Measurements from ENCODE around the gene PLCG2.

Gene PLCG2

DNA sequence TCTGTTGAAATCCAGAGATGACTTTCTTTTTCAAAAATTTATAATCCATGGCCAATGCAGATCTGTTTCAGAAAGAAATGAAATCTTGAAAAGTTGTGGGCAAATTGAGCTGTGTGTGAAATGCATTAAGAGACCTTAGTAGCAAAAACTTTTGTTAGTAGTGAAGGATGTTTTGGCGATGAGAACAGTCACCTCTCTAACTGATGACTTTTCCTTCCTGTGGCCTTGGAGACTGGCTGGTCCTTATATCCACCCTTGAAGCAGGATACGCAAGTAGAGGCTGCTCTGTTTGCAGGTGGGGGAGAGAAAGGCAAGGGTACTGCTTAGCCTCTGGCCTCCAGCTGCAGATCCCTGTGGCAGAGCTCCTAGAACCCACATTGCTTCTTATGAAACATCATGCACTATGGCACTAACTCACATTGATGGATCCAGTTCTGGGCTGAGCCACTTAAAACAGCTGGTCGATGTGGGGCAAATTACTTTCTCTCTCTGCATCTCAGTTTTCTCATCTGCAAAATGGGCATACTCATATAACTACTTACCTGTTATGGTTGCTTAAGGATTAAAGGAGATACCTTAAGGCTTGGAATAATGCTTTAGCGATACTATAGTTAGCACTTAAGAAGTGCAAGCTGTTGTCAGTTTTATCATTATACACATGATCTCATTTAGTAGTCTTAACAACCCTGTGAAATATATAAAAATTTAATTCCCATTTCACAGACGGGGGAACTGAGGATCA lies 142.9 kb downstream of the PLCG2 start:
- TF ChIP-seq, protein P1, sequence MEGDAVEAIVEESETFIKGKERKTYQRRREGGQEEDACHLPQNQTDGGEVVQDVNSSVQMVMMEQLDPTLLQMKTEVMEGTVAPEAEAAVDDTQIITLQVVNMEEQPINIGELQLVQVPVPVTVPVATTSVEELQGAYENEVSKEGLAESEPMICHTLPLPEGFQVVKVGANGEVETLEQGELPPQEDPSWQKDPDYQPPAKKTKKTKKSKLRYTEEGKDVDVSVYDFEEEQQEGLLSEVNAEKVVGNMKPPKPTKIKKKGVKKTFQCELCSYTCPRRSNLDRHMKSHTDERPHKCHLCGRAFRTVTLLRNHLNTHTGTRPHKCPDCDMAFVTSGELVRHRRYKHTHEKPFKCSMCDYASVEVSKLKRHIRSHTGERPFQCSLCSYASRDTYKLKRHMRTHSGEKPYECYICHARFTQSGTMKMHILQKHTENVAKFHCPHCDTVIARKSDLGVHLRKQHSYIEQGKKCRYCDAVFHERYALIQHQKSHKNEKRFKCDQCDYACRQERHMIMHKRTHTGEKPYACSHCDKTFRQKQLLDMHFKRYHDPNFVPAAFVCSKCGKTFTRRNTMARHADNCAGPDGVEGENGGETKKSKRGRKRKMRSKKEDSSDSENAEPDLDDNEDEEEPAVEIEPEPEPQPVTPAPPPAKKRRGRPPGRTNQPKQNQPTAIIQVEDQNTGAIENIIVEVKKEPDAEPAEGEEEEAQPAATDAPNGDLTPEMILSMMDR (IDR thresholded peaks at IDR 0.05; ENCODE audit: insufficient read depth, low read depth, low read length, missing control alignments) = no peak
- no peak for DNase-seq (ENCODE audit: low read depth)
- H3K4me3 ChIP-seq (ENCODE audit: low read depth, low read length) = no peak overlapping the region

DNA sequence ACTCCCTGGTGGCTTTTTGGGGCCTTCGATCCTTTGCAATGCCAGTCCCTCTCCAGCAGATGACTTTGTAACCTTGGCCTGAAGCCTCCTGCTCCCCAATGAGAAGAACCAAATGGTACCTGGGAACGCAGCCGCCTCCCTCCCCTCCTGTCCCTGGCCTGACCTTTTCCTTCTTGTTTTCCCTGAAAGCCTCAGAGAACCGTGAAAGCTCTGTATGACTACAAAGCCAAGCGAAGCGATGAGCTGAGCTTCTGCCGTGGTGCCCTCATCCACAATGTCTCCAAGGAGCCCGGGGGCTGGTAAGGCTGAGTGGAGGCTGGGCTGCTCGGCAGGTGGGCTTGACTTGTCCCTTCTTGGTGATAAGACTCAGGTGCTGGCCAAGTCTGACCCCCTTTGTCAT lies 144.2 kb downstream of the PLCG2 start:
- DNase-seq (ENCODE audit: low read depth) = no peak
- TF ChIP-seq, protein P1 (IDR thresholded peaks at IDR 0.05; ENCODE audit: insufficient read depth, low read depth, low read length, missing control alignments) = no peak
- no peak overlapping the region for H3K4me3 ChIP-seq (ENCODE audit: low read depth, low read length)

- TF ChIP-seq, protein P1 (IDR thresholded peaks at IDR 0.05; ENCODE audit: insufficient read depth, low read depth, low read length, missing control alignments) = no peak
- H3K4me3 ChIP-seq (ENCODE audit: low read depth, low read length) = no peak overlapping the region
- DNase-seq (ENCODE audit: low read depth) = no peak
Measured at GRCh38 chr16:81925016-81925415, 145.9 kb downstream of the PLCG2 start.

DNA sequence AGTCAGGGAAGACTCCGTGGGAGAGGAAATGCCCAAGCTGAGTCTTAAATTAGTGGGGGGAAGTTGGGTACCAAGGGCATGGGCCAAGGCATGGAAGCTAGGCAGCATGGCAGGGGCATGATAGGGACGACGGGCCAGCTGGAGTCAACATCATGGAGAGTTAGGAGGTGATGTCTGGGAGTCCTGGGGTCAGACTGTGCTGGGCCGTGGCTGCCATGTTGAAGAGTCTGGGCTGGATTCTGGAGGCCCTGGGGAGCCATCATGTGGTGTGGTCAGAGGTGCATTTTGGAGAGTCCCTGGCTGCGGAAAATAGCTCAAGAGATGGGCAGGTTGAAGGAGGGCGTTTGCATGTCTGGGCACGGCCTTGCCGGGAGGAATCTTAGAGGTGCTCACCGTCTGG lies 146.9 kb downstream of the PLCG2 start:
- DNase-seq (ENCODE audit: low read depth) = no peak
- no peak overlapping the region for H3K4me3 ChIP-seq (ENCODE audit: low read depth, low read length)
- TF ChIP-seq, protein P1 (IDR thresholded peaks at IDR 0.05; ENCODE audit: insufficient read depth, low read depth, low read length, missing control alignments) = no peak

GRCh38 chr16:81927561-81928185 lies 148.6 kb downstream of the PLCG2 start:
- H3K4me3 ChIP-seq (ENCODE audit: low read depth, low read length) = no peak overlapping the region
- DNase-seq (ENCODE audit: low read depth) = no peak
- TF ChIP-seq, protein P1 (IDR thresholded peaks at IDR 0.05; ENCODE audit: insufficient read depth, low read depth, low read length, missing control alignments) = no peak

- no peak overlapping the region for H3K4me3 ChIP-seq (ENCODE audit: low read depth, low read length)
- no peak for DNase-seq (ENCODE audit: low read depth)
- TF ChIP-seq, protein P1 (IDR thresholded peaks at IDR 0.05; ENCODE audit: insufficient read depth, low read depth, low read length, missing control alignments) = no peak
Measured at GRCh38 chr16:81928271-81928918, 149.3 kb downstream of the PLCG2 start.
